ENCODE measurements around the gene CD40.
"Not testable (repeated sequence)": the region's sequence is repeated elsewhere in the genome, so short reads cannot be mapped to it uniquely, and the experiment has no call there.

Gene CD40

DNA sequence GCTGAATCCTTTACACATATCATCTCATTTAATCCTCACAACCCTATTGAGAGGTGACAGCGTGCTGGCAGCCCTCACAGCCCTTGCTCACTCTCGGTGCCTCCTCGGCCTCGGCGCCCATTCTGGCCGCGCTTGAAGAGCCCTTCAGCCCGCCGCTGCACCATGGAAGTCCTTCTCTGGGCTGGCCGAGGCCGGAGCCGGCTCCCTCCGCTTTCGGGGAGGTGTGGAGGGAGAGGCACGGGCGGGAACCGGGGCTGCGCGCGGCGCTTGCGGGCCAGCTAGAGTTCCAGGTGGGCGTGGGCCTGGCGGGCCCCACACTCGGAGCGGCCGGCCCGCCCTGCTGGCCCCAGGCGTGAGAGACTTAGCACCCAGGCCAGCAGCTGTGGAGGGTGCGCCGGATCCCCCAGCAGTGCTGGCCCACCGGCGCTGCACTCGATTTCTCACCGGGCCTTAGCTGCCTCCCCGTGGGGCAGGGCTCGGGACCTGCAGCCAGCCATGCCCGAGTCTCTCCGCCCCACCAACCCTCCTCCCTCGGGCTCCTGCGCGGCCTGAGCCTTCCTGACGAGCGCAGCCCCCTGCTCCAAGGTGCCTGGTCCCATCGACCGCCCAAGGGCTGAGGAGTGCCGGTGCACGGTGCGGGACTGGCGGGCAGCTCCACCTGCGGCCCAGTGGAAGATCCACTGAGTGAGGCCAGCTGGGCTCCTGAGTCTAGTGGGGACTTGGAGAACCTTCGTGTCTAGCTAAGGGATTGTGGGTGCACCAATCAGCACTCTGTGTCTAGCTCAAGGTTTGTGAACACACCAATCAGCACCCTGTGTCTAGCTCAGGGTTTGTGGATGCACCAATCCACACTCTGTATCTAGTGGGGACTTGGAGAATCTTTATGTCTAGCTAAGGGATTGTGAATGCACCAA is 26.2 kb upstream of the CD40 start:
- in situ Hi-C loops (cut with MboI; ENCODE audit: low sequenced_read_pairs): not testable (repeated sequence)

DNA sequence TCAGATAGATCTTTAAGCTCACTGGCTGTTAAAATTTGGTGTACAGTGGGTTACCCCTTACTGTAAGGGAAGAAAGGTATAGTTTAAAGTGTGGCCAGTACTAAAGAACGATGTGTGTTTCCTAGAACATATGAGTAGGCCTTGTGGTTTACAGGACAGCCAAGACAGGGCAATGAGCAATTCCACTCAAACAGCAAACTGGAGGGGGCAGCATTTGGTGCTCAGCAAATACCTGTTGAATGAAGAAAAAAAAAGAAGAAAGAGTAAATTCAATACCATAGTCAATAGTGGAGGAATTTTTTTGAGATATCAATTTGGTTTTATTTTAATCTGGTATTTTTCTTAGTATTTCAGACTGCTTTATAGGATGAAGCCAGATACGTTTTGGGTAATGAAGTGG is 24.6 kb upstream of the CD40 start:
- in situ Hi-C loops (cut with MboI; ENCODE audit: low sequenced_read_pairs): no loop called here

DNA sequence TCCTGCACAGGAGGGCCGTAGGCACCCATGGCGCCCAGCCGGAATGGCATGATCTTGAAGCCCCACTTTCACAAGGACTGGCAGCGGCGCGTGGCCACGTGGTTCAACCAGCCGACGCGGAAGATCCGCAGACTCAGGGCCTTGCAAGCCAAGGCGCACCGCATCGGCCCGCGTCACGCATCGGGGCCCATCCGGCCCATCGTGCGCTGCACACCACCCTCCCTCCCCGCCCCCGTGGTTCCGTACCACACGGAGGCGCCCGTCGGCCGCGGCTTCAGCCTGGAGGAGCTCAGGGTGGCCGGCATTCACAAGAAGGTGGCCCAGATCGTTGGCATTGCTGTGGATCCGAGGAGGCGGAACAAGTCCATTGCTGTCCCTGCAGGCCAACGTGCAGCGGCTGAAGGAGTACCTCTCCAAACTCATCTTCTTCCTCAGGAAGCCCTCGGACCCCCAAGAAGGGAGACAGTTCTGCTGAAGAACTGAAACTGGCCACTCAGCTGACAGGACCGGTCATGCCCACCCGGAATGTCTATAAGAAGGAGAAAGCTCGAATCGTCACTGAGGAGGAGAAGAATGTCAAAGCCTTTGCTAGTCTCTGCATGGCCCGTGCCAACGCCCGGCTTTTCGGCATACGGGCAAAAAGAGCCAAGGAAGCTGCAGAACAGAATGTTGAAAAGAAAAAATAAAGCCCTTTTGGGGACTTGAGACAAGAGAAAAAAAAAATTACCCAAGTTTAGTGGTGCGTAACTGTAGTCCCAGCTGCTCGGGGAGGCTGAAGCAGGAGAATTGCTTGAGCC is 18.4 kb upstream of the CD40 start:
- in situ Hi-C loops (cut with MboI; ENCODE audit: low sequenced_read_pairs): no loop called here

DNA sequence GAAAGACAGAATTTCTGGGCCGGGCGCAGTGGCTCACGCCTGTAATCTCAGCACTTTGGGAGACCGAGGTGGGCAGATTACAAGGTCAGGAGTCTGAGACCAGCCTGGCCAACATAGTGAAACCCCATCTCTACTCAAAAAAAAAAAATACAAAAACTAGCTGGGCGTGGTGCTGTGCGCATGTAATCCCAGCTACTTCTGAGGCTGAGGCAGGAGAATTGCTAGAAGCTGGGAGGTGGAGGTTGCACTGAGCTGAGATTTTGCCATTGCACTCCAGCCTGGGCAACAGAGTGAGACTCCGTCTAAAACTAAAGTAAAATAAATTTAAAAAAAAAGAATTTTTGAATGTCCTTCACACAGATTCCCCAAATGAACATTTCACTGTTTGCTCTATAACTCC is 17.7 kb upstream of the CD40 start:
- in situ Hi-C loops (cut with MboI; ENCODE audit: low sequenced_read_pairs): not testable (repeated sequence)

DNA sequence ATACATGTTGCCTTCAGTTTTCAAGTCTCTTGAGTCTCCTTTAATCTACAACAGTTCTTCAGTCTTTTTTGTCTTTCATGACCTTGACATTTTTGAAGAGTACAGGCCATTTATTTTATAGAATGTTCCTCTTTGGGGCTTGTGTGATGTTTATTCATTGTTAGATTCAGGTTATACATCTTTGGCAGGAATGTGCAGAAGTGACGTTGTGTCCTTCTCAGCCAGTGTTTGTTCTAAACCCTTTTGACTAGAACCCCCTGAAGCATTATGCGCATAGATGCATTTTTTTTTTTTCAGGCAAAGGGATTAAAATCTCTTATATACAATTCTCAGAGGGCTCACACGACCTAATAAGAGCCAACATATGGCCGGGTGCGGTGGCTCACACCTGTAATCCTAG is 17.1 kb upstream of the CD40 start:
- in situ Hi-C loops (cut with MboI; ENCODE audit: low sequenced_read_pairs): no loop called here

DNA sequence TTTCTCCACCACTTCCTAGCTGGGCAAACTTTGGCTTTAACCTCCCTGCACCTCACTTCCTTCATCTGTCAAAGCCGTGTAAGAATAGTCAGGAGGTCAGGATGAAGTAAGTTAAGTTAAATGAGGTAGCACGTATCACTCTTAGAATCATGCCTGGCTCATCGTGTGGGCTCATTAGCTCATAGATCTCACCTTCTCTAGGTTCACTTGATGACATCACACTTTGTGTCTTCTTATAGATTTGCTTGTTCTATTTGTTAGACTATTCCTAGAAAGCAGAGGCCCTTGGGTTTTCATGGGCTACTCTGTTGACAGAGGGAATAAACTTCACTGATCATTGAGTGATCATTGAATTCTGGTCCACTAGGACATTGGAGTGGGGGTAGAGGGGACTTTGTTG is 16.2 kb upstream of the CD40 start:
- in situ Hi-C loops (cut with MboI; ENCODE audit: low sequenced_read_pairs): no loop called here

DNA sequence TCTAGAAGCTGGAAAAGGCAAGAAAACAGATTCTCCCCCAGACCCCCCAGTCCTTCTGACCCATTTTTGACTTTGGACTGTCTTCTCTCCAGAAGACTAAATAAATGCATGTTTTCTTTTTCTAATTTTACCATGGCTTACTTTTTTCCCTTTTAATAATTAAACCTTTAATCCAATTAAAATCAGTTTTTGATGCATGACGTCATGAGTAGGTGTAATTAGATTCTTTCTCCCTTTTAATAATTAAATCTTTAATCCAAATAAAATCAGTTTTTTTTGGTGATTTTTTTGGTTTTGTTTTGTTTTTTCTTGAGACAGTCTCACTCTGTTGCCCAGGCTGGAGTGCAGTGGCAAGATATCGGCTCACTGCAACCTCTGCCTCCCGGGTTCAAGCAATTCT is 15.2 kb upstream of the CD40 start:
- in situ Hi-C loops (cut with MboI; ENCODE audit: low sequenced_read_pairs): no loop called here

DNA sequence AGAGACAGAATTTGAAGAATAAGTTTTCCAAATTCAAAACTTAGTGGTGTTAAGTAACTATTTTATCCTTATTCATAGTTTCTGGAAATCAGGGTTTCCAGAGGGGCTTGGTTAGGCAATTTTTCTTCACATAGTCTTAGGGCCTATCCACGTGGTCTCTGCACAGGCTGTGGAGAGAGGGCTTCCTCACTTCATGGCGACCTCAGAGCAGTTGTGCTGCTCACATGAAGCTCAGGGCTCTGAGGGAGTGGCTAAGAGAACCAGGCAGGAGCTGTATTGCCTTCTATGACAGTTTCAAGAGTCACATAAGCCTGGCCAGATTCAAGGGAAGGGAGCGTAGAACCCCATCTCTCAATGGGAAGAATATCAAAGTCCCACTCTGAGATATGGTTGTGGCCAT is 13.9 kb upstream of the CD40 start:
- in situ Hi-C loops (cut with MboI; ENCODE audit: low sequenced_read_pairs): no loop called here

DNA sequence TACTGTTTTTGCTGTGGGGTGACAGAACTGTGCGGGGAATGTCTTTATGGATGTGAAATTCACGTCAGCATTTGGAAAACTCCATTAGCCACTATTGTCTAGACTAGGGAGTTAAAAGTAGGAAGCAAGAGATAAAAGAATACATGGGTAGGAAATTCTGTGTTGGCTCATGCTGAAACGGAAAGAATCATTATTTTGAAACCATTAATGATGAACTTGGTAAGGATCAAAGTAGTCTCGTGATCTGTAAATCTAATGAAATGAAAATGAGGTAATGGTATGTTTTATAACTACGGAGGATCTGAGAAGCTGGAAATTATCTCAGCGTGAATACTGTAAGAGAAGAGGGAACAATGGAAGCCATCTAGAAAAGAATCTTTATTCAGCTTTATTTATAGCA is 11.1 kb upstream of the CD40 start:
- in situ Hi-C loops (cut with MboI; ENCODE audit: low sequenced_read_pairs): no loop called here

DNA sequence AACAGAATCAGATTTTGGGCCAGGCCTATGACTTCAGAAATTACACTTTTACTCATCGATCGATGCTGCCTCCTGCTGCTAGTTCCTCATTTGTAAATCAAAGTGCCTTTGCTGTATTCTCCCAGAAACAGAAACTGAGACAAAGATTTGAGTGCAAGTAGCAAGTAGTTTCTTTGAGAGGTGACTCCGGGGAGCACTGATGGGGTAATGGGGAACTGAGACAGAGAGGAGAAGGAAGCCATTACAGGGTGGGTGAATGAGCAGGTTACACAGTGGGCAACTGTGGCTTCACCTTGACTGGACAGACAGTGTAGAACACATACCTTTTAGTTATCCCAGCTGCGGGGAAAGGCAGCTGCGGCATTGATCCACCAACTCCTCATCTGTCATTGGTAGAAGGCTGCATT is 9.7 kb upstream of the CD40 start:
- in situ Hi-C loops (cut with MboI; ENCODE audit: low sequenced_read_pairs): no loop called here

DNA sequence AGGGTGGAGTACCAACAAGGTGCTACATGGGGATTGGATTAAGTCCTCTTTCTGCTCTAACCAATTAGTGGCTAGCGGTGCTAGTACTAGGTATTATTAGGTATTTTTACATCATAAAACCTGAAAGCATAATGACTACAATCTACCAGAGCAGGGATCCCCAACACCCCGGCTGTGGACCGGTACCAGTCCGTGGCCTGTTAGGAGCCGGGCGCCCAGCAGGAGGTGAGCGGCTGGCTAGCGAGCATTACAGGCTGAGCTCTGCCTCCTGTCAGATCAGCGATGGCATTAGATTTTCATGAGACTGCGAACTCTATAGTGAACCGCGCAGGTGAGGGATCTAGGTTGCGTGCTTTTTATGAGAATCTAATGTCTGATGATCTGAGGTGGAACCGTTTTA is 9.1 kb upstream of the CD40 start:
- in situ Hi-C loops (cut with MboI; ENCODE audit: low sequenced_read_pairs): no loop called here

DNA sequence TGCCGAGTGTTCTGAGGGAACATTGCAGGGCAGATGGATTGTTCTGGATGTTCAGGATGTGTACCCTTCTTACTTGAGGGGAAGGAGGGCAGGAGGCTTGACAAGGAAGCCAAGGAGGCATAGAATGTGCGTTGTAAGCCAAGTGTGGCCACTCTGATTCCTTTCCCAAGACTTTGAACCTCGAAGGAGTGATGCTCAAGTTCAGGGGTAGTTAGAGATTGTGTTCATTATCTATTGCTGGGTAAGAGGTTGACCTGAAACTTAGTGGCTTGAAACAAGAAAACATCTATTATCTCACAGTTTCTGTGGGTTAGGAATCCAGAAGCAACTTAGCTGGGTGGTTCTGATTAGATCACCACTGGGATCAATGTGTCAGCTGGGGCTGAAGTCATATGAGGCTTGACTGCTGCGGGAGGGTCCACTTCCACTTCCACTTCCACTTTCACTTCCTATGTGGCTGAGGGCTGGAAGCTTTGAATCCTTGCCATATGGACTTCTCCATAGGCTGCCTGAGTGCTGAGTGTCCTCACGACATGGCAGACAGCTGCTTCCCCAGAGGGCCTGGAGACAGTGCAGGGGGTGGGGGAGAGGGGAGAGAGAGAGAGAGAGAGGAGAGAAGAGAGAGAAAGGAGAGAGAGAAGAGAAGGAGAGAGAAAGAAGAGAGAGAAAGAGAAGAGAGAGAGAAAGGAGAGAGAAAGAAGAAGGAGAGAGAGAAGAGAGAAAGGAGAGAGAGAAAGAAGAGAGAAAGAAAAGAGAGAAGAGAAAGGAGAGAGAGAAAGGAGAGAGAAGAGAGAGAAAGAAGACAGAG is 6.9 kb upstream of the CD40 start:
- in situ Hi-C loops (cut with MboI; ENCODE audit: low sequenced_read_pairs): no loop called here

DNA sequence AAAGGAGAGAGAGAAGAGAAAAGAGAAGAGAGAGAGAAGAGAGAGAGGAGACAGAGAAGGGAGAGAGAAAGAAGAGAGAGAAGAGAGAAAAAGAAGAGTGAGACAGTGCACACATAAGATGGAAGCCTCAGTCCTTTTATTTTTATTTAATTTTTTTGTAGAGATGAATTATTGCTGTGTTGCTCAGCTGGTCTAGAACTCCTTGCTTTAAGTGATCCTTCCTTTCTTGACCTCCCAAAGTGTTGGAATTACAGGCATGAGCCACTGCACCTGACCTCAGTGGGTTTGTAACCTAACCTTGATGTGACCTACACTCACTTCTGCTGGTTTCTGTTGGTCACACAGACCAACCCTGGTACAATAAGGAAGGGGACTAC is 6.3 kb upstream of the CD40 start:
- in situ Hi-C loops (cut with MboI; ENCODE audit: low sequenced_read_pairs): no loop called here

DNA sequence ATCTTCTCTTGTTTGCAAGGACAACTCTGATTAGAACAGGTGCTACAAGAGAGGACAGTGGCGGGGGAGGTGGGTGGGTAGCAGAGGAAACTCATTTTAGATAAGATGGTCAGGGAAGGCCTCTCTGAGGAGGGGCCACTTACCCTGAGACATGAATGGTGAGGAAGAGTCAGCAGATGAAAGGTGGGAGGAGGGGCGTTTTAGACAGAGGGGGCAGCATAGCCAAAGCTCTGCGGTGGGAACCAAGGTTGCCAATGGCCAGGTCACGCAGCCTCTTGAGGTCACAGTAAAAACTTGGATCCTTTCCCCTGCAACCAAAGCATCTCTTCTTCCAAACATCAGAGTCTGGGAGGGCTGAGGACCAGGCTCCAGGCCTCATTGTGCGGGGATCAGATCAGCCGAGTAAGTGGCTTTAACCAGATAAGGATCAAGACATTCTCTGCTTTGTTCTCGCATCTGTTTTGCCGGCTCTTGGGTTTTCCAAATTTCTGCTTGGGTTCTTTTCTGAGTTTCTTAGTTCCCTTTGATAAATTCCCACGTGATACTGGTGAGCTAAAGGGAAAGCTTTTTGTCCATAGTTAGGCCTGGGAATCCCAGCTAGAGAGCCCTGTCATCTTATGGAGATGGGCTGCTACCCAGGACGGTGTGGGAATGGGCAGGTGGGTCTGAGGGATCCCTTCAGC is 5.5 kb upstream of the CD40 start:
- in situ Hi-C loops (cut with MboI; ENCODE audit: low sequenced_read_pairs): no loop called here

DNA sequence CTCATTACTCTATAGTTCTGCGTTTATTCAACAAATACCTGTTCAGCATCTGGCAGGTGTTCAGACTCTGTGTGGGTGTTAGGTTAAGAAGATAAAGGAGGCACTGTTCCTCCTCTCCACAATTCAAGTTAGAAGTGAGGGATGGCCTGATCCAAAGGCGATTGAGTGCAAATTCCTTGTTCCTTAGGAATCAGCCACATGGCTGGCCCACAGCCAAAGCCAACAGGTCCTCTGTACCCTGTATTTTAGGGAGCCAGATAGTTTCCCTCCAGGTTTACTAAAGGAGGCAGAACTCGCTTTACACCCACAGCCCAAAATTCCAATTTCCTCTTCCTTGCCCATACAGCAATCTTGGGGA is 5.0 kb upstream of the CD40 start:
- in situ Hi-C loops (cut with MboI; ENCODE audit: low sequenced_read_pairs): no loop called here

DNA sequence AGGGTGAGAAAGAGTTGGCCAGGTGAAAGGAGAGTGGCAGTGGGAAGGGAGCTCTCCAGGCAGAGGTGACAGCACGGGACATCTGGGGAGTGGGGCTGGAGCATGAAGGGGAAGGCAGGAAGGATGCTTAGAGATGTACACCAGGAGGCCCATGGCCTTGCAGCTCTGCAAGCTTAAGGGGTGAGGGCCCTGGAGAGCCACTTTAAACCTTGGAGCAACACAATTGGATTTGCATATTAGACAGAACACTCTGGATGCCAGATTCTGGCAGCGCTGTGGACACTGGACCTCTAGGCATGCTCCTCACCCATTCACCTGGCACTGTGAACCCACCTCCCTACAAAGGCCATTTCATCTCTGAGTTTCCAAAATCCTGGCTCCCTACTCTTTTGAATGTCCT is 3.7 kb upstream of the CD40 start:
- in situ Hi-C loops (cut with MboI; ENCODE audit: low sequenced_read_pairs): no loop called here

DNA sequence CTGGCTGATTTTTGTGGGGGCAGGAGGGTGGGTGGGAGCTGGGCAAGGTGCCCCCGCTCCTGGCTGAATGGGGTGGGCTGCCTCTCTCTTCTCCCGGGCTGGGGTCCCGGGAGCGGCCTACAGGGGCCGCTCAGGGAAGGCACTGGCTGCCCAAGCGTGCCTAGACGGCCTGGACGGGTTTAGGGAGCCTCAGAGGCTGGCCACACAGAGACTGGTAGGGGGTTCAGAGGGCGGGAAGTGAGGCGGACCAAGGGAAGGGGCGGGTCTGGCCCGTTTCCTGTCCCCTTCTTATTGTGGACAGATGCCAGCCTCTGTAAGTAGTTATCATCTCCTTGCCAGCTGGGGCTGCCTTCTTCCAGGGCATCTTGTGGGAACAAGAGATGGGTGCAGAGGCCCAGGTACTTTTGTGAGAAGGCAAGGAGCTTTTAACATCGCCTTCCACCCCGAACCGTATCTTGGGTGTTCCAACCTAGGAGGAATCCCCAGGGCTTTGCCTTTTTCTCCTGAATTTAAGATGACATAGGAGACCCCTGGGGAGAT is 437 bp downstream of the CD40 start:
- in situ Hi-C loops (cut with MboI; ENCODE audit: low sequenced_read_pairs): no loop called here

DNA sequence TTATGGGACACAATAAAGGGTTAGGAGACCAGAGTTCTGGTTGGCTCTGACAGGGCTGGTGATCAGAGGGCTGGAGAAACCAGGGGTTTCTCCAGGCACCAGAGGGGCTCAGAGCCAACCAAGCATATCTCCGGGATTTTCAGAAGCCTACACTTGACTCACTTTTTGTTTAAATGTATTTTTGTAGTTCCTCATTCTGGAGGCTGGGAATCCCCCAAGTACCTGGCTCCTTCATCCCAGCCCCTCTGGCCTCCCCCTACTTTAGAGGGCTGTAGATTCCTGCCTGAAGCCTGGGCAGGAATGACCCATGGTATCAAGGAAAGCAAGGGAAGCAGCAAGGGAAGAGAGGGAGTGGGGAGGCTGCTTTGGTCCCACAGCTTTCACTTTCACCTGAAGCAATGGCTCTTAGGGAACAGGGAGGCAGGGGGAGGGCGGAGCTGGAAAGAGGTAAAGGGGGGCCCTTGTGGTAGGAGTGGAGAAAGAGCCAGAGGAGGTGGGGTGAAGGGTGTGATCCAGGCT is 973 bp downstream of the CD40 start:
- in situ Hi-C loops (cut with MboI; ENCODE audit: low sequenced_read_pairs): no loop called here

DNA sequence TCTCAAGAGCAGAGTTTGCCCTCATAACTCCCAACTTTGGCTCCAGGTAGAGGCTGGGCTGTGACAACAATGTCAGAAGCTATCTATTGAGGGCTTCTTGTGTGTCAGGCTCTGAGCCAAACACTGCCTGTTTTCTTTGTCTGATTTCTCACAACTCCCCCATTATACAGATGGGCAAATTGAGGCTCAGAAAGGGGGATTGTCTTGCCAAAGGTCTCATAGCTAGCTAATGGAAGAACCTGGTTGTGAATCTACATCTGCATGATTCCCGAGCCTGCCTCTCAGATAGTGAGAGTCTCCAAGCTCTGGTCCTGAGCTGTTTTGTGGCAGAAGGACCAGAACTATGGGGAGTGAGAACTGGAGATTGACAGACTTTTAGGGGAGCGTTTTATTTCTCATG is 1.4 kb downstream of the CD40 start:
- in situ Hi-C loops (cut with MboI; ENCODE audit: low sequenced_read_pairs): no loop called here

DNA sequence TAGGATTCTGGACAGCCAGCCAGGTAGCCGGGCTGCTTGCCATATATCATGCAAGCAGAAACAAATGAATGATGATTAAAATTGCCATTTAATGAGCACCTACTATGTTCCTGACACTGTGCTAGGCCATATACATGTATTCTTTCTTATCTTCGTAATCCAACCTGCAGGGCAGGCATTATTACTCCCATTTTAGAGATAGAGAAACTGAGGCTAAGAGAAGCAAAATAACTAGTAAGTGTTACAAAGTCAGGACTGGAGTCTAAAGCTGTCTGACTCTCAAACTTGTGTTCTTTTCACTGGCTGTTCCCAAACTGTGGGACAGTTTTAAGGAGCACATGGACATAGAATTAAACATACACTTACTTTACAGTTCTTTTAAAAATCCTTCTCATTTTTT is 2.0 kb downstream of the CD40 start:
- in situ Hi-C loops (cut with MboI; ENCODE audit: low sequenced_read_pairs): no loop called here
